ENCODE data around the gene TAS2R42.

Gene TAS2R42

GRCh38 chr12:11183011-11183410, 3.7 kb downstream of the TAS2R42 start:
- no peak overlapping the region for H3K4me3 ChIP-seq (ENCODE audit: low read depth, low read length)
- DNase-seq (ENCODE audit: low read depth), result no peak
- TF ChIP-seq CTCF (IDR thresholded peaks at IDR 0.05; ENCODE audit: low read depth, low read length, missing control alignments), result no peak

GRCh38 chr12:11182529-11182928, 4.2 kb downstream of the TAS2R42 start:
- TF ChIP-seq CTCF (IDR thresholded peaks at IDR 0.05; ENCODE audit: low read depth, low read length, missing control alignments), result no peak
- no peak for DNase-seq (ENCODE audit: low read depth)
- no peak overlapping the region for H3K4me3 ChIP-seq (ENCODE audit: low read depth, low read length)

DNA sequence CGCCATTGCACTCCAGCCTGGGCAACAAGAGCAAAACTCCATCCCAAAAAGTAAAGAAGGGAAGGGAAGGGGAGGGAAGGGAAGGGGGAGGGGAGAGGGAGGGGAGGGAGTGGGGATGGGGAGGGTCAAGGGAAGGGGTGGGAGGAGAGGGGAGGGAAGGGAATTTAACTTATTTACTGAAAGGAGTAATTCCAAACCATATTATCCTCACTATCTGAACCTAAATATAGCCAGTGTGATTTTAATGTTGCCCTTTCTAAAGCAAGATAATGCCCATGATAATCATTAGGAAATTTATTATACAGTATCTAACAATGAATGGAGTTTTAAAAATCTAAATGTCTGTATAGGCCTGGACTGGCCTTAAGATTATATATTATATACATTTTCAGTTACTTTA, 8.5 kb downstream of the TAS2R42 start:
- DNase-seq (ENCODE audit: low read depth), result no peak
- no peak overlapping the region for H3K4me3 ChIP-seq (ENCODE audit: low read depth, low read length)
- TF ChIP-seq CTCF (IDR thresholded peaks at IDR 0.05; ENCODE audit: low read depth, low read length, missing control alignments), result no peak

- no peak overlapping the region for H3K4me3 ChIP-seq (ENCODE audit: low read depth, low read length)
- TF ChIP-seq CTCF (IDR thresholded peaks at IDR 0.05; ENCODE audit: low read depth, low read length, missing control alignments), result no peak
- DNase-seq (ENCODE audit: low read depth), result no peak
Observed at GRCh38 chr12:11174022-11174421, 12.7 kb downstream of the TAS2R42 start.

DNA sequence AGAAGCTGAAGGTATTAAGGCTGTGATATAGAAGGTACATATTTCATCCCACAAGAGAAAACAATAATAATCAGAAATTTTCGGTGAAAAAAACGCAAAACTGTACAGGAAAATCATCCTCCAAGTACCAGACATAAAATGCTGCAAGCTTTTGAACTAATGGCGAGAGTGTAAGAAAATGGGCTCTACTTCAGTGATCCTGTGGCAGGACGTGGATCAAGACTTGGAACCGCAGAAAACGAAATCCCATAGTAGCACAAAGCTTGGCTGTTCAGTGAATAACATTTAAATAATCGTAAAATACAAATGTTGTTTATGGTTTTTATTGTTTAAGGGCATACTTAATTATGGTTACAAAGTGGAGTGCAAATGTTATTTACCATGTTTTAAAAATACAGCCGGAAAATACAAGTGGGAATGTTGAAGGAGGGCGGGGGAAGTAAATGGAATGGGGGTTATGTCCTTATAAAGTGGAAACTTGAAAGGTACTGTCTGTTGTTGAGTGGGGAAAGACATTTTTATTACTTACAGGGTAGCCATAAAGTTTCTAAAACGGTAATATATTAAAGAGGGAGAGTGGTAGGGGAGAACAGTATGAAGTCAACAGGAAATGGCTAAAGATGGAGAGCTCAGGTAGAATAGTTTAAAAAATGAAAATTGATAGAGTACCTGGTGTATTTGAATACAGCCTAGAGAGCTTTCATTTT, 14.6 kb downstream of the TAS2R42 start:
- TF ChIP-seq CTCF (IDR thresholded peaks at IDR 0.05; ENCODE audit: low read depth, low read length, missing control alignments), result no peak
- DNase-seq (ENCODE audit: low read depth), result no peak
- peak overlapping the region; percentile 92 for H3K4me3 ChIP-seq (ENCODE audit: low read depth, low read length)

DNA sequence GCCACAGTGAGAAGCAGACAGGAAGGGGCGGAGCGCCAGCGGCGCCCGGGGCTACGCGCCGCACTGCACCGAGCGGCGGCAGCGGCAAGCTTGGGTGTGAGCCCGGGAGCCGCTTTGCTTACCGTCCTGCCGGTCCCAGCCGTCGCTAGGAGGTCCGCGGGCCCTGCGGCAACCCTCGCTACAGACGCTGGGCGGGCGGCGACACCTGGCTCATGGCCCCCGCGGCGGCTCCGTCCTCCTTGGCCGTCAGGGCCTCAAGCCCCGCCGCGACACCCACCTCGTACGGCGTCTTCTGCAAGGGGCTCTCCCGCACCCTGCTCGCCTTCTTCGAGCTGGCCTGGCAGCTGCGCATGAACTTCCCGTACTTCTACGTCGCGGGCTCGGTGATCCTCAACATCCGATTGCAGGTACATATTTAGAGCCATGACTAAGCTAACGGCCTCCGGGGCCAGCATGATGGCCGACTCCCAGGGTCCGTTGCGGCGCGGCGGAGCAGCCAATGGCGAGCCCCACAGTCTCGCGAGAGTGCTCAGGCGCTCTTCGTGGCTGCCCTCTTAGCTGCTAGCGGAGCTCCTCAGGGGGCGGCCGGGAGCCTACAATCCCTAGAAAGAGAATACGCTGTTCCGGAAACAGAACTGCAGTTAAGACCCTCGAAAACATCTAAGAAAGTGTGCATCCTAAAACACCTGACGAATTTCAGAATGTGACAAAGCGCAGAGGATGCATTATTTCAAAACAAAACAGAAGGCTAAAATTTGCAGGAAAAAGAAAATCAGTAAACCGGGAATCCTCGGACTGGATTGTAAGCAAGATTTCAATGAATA, 15.4 kb downstream of the TAS2R42 start, which contains the start of gene SMIM10L1:
Gene SMIM10L1 (plus strand): TSS at position 50 of the 824 bp plus-strand sequence. CDS start 163 bp downstream, at position 213.
- DNase-seq (ENCODE audit: low read depth), result peak; percentile 80
- TF ChIP-seq CTCF (IDR thresholded peaks at IDR 0.05; ENCODE audit: low read depth, low read length, missing control alignments), result no peak
- H3K4me3 ChIP-seq (ENCODE audit: low read depth, low read length), result peak within 1 kb of the TSS; percentile 92
